Kidney (tissue), 14 donors: ENCODE data around the gene VWA5B1. TPM values are rescaled to one million over a fixed set of nuclear protein-coding genes. Genes with fewer than 3 reads are reported as not detected.

ENCODE experiments used
- DNase-seq, 5 donors: peaks; one replicate each; pipeline ENCODE4 v3.0.0-alpha.2; 2013 to 2020
- FAIRE-seq: peaks from 2 replicates; lab custom pipeline; 2012; peaks lifted over from hg19 to GRCh38; lab: Jason Lieb, UNC
- H3K27ac ChIP-seq, 2 donors: one replicate each; pipeline ENCODE4 v1.7.0; 2013; ENCODE audit warnings: low read depth in 2 of 2, low read length in 2 of 2, inconsistent platforms in 1 of 2
- H3K27me3 ChIP-seq: one replicate; pipeline ENCODE4 v1.7.1; 2013; ENCODE audit warnings: low read length, inconsistent platforms; ENCODE audit not compliant: control insufficient read depth, insufficient read depth
- H3K36me3 ChIP-seq, 3 donors: one replicate each; pipeline versions ENCODE4 v1.7.0 to v1.7.1; 2013; ENCODE audit warnings: low read length in 3 of 3, control low read depth in 1 of 3, inconsistent platforms in 1 of 3; ENCODE audit not compliant: insufficient read depth in 3 of 3, control insufficient read depth in 2 of 3
- H3K4me1 ChIP-seq, 3 donors: one replicate each; pipeline versions ENCODE4 v1.7.0 to v1.7.1; 2013; ENCODE audit warnings: low read length in 3 of 3, inconsistent platforms in 1 of 3, low read depth in 1 of 3; ENCODE audit not compliant: control insufficient read depth in 2 of 3, insufficient read depth in 2 of 3
- H3K4me3 ChIP-seq, 3 donors: one replicate each; pipeline versions ENCODE4 v1.7.0 to v1.8.1; 2013; ENCODE audit warnings: low read length in 3 of 3, control low read depth in 1 of 3, inconsistent platforms in 1 of 3
- H3K9ac ChIP-seq, 3 donors: one replicate each; pipeline versions ENCODE4 v1.7.0 to v1.7.1; 2013; ENCODE audit warnings: low read length in 3 of 3, control low read depth in 1 of 3, inconsistent platforms in 1 of 3
- H3K9me3 ChIP-seq, 3 donors: one replicate each; pipeline versions ENCODE4 v1.7.0 to v1.7.1; 2013; ENCODE audit warnings: low read length in 3 of 3, control low read depth in 1 of 3, inconsistent platforms in 1 of 3; ENCODE audit not compliant: control insufficient read depth in 2 of 3, insufficient read depth in 1 of 3
- CTCF ChIP-seq: IDR thresholded peaks from 3 replicates; pipeline ENCODE4 v1.5.1; 2012; ENCODE audit warnings: mild to moderate bottlenecking, moderate library complexity, borderline replicate concordance; ENCODE audit not compliant: insufficient read depth; ENCODE audit errors: extremely low read depth
- intact Hi-C: fragments of 100-400 bp; cut with DNase I; formaldehyde crosslinking; loops from one replicate; pipeline ENCODE4 v1.11.1; 2022
- polyA plus RNA-seq: library from polyadenylated mRNA; stranded (reverse); fragments of 350-450 nt; fragmentation: Illumina TruSeq; extraction: RNeasy Lipid Tissue Mini Kit (QIAGEN cat#74804); gene quantifications from one replicate; pipeline ENCODE4 v1.2.3, GENCODE V29; 2014; ENCODE audit warnings: low read depth, low replicate concordance; ENCODE audit not compliant: insufficient read depth
- total RNA-seq: library from RNA; stranded (reverse); fragmentation: NEBNext Ultra II Directional; extraction: Animal tissue kit (Norgen Biotek cat#: 25700); gene quantifications from one replicate; pipeline ENCODE4 v1.2.1, GENCODE V29; 2021
- donor health status: control.
- donor health status: control.
- donor health status: control.
- donor health status: control.
- donor health status: control.
- donor health status: DM: yes; HTN: yes; CAD: no.
- donor health status: Normal renal cell carcinoma (clear cell type).

VWA5B1 gene
- total and polyA plus RNA-seq, 2 donors from 2014 or later: 0.69 to 1.4 TPM

GRCh38 chr1:20250340-20250989 is 40.2 kb upstream of the VWA5B1 start:
- FAIRE-seq (no peak), DNase-seq (peak in 3 of 5 donors; percentile 14 to 59 (median 34))
- Histone ChIP-seq H3K4me3 (no peak overlapping the region), H3K27me3 (no peaks in the 10 kb centered on the region), H3K4me1 (peaks cover 0 to 10% (median 3%) of the 10 kb centered on the region in 3 donors), H3K9ac (no peak overlapping the region), H3K27ac (peak overlapping the region; percentile 41 to 62), H3K36me3 (no peaks in the 10 kb centered on the region), H3K9me3 (no peaks in the 10 kb centered on the region)
- no peak for TF ChIP-seq CTCF
- intact Hi-C loops: no loop called here

GRCh38 chr1:20252587-20252986 is 38.1 kb upstream of the VWA5B1 start:
- intact Hi-C loops: no loop called here
- no peak for FAIRE-seq
- no peak overlapping the region for H3K27ac ChIP-seq

GRCh38 chr1:20255666-20256065 is 35.0 kb upstream of the VWA5B1 start:
- peaks cover 0 to 3% (median under 1%) of the 10 kb centered on the region in 3 donors for H3K4me1 ChIP-seq
- FAIRE-seq: no peak
- intact Hi-C loops: no loop called here
- H3K9ac ChIP-seq: no peak overlapping the region
- no peaks in the 10 kb centered on the region for H3K36me3 ChIP-seq
- H3K27me3 ChIP-seq: no peaks in the 10 kb centered on the region
- DNase-seq: no peak
- no peak overlapping the region for H3K27ac ChIP-seq
- no peaks in the 10 kb centered on the region for H3K9me3 ChIP-seq
- no peak overlapping the region for H3K4me3 ChIP-seq
- TF ChIP-seq CTCF: no peak

More at GRCh38 chr1:20252587-20252986, 38.1 kb upstream of the VWA5B1 start:
- Histone ChIP-seq H3K9ac (no peak overlapping the region), H3K27me3 (no peaks in the 10 kb centered on the region), H3K9me3 (no peaks in the 10 kb centered on the region), H3K4me1 (peaks cover 0 to 10% (median 3%) of the 10 kb centered on the region in 3 donors), H3K4me3 (no peak overlapping the region), H3K36me3 (no peaks in the 10 kb centered on the region)
- DNase-seq: no peak
- TF ChIP-seq CTCF: no peak
